Daoy (cell line): Measurements from ENCODE around the gene SWAP70. TPM values are rescaled to one million over a fixed set of nuclear protein-coding genes. Genes with fewer than 3 reads are reported as not detected.

Source experiments
- DNase-seq: peaks from one replicate; pipeline ENCODE4 v3.0.0-alpha.2; 2015; ENCODE audit warnings: low read depth
- total RNA-seq: library from RNA; depleted of rRNA; stranded (reverse); fragments of >200 nt; shearing (Covaris generic); gene quantifications from 2 replicates; pipeline ENCODE4 v1.2.3, GENCODE V29; 2014; rRNA removed

The SWAP70 gene
- total RNA-seq, 1 experiment from 2014 or later: 9.1 TPM

GRCh38 chr11:9776203-9776602, 112.3 kb downstream of the SWAP70 start:
- no peak for DNase-seq

DNA sequence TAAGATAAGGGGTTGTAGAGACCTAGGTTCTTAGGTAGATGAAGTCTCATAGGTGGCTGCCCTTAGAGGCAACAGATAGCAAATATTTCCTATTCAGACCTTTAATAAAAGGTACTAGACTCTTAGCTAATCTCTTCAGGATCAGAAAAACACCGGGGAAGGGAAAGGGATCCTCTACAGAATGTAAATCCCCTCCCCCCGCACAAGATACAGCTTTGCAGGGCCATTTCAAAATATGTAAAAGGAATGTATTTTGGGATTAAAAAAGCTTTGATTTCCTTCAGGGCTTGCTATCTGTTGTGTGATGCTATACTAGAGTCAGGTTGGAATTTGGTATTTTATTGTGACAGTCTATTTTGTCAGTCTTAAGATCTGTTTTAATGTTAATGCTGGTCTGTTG, 113.2 kb downstream of the SWAP70 start:
- no peak for DNase-seq

GRCh38 chr11:9777525-9777924, 113.6 kb downstream of the SWAP70 start:
- no peak for DNase-seq

GRCh38 chr11:9780929-9781328, 117.1 kb downstream of the SWAP70 start:
- DNase-seq: no peak

- no peak for DNase-seq
These were observed 120.1 kb downstream of the SWAP70 start for GRCh38 chr11:9783986-9784385.

DNA sequence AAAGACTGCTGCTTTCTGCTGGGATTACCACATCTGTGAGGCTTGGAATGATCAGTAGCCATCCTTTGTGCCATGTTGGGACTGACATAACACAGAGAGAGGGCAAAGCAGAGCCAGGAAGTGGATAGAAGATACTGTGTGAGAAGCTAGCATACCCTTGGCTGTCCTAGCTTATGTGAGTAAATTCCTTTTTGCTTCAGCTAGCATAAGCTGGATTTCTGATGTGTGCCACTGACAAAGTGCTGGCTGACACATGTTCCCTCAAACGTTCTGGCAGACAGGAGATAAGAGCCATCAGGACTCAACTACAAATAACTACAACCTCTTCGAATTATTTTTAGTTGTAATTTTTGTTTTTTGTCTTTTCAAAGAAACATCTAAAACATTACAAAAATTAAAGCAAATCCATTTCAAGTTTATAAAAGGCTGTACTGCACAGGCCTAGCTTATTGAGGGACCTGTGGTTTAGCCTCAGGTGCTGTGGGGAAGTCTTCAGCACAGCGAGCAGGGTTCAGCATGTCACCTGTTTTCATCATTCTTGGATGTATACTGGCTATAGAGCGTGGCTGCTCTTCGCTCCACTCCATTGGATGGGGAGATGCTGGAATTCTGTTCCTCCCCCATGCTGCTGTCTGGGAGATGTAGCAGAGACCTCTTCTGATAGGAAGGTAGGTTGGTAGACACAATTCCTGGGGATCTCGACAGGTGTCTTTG, 120.9 kb downstream of the SWAP70 start:
- no peak for DNase-seq

- DNase-seq: no peak
These were observed 123.4 kb downstream of the SWAP70 start for GRCh38 chr11:9787260-9787659.

DNA sequence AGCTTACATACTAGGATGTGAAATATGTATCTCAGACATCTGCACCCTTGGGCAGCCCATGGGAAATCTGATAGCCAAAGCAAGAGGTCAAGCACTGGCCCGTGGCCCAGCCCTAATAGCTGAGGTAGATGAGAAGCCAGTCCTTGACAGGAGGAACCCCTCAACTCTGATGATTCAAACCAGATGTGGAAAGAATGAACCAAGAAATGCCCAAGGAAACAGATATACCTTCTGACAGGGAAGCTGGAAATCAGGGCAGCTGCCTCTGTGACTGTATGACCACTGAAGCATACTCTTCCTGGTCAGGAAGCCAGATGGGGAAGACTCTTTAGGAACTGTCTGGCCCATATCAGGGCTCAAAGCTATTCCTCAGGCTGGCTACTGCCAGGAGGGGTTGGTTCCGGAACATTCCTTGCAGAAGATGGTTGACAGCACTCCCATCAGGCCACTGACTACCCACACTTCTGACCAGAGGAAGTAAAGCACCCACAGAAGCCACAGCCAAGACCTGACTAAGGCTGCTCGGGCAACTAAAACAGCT, 124.2 kb downstream of the SWAP70 start:
- DNase-seq: peak; percentile 79

DNA sequence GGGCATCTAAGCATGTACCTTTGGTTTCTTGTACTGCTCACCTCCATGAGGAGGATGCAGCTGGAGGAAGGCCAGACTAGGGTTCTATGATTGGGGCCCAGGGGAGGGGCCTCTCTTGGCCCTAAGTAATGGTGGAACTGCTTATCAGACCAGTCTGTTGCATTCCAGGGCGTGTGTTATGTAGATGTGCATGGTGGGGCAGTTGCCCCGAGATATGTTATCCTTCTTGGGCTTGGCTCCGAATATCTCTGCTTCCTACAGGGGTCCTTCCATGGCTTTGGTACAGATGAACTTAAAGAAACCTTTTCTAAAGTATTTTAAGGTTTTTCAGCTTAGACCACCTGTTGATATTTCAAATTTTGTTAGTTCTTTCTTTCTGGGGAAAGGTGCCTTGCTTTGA, 126.0 kb downstream of the SWAP70 start:
- no peak for DNase-seq

DNA sequence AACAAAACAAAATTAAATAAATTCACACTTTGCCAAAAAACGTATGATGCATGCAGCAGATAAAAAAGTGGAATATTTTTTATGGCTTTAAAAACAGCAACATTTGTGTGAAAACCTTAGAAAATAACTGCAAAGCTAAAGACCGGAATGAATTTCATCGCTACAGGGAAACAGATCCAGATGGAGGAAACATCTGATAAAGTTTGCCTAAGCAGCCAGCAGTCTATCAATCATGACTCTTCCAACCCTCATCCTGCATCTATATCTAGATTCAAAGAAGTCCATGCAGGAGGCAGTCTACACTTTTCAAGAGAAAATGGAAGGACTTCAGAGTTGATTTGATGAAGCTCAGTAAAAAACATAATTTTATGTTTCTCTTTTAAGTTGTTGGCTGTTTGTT, 126.8 kb downstream of the SWAP70 start:
- DNase-seq: no peak

- no peak for DNase-seq
These were observed 132.4 kb downstream of the SWAP70 start for GRCh38 chr11:9796266-9796665.

GRCh38 chr11:9796854-9797253, 133.0 kb downstream of the SWAP70 start:
- no peak for DNase-seq

- no peak for DNase-seq
These were observed 133.4 kb downstream of the SWAP70 start for GRCh38 chr11:9797300-9797699.

GRCh38 chr11:9799886-9800285, 136.0 kb downstream of the SWAP70 start:
- DNase-seq: no peak

GRCh38 chr11:9802291-9802861, 138.5 kb downstream of the SWAP70 start:
- DNase-seq: no peak

Other genes with a start within 250 kb of the SWAP70 start
- 14.1 and 27.0 TPM in 2 replicates for gene ZNF143, start 203.1 kb upstream of the SWAP70 start, total RNA-seq
- 64.0 and 69.1 TPM in 2 replicates for gene WEE1, start 90.4 kb upstream of the SWAP70 start, total RNA-seq